ENCODE results near the gene F11R.
"Not testable (repeated sequence)": the region's sequence is repeated elsewhere in the genome, so short reads cannot be mapped to it uniquely, and the experiment has no call there.

The F11R gene

GRCh38 chr1:161009602-161010211 is 11.2 kb downstream of the F11R start:
- no peak for DNase-seq

- DNase-seq = no peak
Observed at GRCh38 chr1:161008869-161009510, 12.0 kb downstream of the F11R start.

- no peak for DNase-seq
Observed at GRCh38 chr1:161007369-161007768, 13.6 kb downstream of the F11R start.

DNA sequence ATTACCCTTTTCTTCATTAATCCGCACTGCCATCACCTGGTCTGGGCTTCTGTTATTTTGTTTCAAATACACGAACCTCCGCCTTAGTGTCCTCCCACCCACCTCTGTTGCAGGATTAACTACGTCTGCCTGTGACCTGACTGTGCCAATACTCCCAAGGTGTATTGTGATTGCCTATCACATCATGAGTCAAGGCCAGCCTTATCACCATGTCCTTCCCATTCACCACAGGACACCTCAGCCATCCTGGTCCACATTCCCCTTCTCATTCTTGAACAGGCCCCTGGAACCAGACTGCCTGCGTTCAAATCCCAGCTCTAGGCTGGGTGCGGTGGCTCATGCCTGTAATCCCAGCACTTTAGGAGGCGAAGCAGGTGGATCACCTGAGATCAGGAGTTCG is 14.4 kb downstream of the F11R start:
- DNase-seq = no peak

- DNase-seq = no peak
Observed at GRCh38 chr1:161001525-161001924, 19.4 kb downstream of the F11R start.

DNA sequence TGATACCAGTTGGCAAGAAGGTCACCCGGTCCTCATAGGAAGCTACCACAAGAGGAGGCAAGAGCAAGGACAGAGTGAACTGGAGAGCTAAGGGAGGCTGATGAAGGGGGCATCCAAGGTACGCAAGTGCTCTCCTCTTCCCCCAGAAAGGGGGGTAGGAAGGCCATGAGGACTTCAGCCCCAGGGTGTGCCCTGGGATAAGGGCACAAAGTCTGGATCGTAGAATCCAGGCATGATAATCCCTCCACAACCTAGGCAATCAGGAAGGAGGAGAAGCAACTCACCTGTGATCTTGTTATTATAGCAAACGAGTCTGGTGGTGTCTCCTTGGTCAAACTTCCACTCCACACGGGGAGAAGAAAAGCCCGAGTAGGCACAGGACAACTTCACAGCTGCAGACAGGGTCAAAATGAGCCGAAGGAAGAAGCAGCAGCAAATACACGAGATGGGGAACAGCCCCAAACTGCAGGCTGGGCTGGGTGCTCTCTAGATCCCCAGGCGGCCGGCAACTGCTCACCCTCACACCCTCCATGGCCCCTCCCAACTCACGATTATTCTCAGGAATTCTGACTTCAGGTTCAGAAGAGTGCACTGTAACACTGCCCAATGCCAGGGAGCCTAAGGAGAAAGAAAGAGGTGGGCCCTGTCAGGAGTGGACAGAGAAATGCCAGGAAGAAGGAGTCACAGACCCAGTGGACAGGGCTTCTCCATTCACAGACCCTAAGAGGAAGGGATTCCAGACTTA is 20.0 kb downstream of the F11R start:
- no peak for DNase-seq

GRCh38 chr1:160999376-160999775 is 21.6 kb downstream of the F11R start:
- DNase-seq = no peak

DNA sequence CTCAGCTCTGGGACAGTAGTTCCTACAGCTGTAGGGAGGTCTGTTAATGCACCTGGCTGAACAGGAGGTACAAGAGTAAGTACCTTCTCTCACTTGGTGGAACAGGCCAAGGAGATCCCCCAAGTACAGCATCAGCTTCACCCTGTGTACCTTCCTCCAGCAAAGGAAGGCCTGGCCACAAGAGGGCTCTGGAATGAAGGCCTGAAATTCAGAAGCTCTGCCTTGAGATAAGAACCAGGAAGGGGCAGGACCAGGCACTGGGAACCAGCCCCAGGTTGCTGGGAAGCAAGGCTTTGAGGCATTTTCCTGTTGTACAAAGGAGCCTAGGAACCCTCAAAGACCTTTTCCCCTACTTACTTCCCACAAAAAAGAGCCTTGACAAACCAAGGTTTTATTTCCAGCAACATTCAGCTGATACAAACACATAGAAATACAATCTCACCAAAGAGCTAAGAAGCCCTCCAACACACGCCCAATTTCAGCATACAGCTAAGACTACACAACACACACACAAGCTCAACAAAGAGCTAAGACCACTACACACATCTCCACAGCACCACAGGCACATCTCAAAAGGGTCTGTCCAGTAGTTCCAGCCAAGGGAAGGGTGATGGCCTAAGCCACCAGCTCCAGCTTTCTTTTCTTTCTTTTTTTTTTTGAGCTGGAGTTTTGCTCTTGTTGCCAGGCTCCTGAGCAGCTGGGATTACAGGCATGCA is 23.5 kb downstream of the F11R start:
- peak; percentile 32 for DNase-seq

DNA sequence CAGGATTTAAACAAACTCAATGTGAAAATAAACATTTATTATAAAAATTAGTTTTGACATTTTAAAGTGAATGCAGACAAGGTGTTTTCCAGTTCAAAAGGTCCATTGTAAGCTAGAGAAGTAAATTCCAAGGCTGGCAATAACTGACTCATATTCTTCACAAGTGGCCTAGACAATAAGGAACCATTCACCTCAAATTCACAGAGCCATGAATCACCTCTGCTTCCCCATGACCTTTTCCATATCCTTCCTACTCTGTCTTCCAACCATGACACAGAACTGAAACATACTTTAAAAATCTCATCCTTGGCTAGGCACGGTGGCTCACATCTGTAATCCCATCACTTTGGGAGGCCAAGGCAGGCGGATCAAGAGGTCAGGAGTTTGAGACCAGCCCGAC is 24.8 kb downstream of the F11R start:
- no peak for DNase-seq

DNA sequence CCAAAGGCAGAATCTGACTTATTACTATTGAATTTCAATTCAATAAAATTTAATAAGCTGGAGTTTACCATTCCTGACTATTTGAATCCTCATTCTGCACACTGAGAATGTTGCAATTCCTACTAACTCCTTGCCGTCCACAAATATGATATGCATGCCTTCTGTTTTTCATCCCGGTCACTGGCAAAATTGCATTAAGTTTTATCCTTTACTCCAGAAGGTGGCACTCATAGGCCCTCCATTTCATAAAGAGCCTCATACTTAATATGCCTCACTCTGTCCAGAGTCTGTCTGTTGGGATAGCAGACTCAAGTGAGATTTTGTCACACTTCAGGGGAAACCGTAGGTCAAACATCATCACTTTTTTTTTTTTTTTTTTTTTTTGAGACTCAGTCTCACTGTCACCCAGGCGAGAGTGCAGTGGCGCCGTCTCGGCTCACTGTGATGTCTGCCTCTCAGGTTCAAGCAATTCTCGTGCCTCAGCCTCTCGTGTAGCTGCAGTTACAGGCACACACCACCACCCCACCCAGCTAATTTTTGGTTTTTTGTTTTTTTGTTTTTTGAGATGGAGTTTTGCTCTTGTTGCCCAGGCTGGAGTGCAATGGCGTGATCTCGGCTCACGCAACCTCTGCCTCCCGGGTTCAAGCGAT is 27.3 kb downstream of the F11R start:
- peak; percentile 25 for DNase-seq

GRCh38 chr1:160992036-160992435 is 28.9 kb downstream of the F11R start:
- not testable (repeated sequence) for DNase-seq

- DNase-seq = no peak
Observed at GRCh38 chr1:160987359-160988050, 33.4 kb downstream of the F11R start.

DNA sequence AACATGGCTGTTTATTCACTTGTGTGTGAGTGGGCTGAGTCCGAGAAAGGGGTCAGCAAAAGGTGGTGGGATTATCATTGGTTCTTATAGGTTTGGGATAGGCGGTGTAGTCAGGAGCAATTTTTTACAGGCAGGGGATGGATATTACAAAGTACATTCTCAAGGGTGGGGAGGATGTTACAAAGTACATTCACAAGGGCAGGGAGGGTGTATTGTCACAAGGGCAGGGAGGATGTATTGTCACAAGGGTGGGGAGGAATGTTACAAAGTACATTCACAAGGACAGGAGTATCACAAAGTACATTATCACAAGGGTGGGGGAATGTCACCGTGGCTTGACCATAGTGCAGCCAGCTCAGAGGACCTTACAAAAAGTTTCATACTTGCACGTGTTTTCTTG is 35.2 kb downstream of the F11R start:
- no peak for DNase-seq

GRCh38 chr1:160981584-160982411 is 39.2 kb downstream of the F11R start:
- no peak for DNase-seq

DNA sequence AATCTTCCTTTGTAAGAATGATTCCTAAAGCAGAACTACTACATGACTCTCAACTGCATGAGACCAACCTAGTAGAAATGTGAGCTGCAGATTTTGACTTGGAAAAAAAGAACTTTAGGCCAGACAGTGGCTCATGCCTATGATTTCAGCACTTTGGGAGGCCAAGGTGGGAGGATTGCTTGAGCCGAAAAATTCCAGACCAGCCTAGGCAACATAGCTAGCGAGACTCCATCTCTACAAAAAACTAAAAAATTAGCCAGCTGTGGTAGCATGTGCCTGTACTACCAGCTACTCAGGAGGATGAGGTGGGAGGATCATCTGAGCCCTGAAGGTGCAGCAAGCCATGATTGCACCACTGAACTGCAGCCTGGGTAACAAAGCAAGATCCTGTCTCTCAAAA is 41.7 kb downstream of the F11R start:
- no peak for DNase-seq

DNA sequence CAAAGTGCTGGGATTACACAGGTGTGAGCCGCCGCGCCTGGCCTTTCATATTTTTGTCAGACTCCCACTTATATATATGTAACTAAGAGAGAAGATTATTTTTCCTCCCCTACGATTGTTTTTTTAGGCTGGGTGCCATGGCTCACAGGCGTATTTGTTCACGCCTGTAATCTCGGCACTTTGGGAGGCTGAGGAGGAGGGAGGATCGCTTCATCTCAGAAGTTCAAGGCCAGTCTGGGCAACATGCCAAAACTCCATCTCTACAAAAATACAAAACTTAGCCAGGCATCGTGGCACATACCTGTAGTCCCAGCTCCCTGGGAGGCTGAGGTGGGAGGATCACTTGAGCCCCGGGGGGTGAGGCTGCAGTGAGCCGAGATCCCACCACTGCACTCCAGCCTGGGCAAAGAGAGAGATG is 42.4 kb downstream of the F11R start:
- DNase-seq = no peak

GRCh38 chr1:160975026-160975425 is 45.9 kb downstream of the F11R start:
- DNase-seq = no peak

DNA sequence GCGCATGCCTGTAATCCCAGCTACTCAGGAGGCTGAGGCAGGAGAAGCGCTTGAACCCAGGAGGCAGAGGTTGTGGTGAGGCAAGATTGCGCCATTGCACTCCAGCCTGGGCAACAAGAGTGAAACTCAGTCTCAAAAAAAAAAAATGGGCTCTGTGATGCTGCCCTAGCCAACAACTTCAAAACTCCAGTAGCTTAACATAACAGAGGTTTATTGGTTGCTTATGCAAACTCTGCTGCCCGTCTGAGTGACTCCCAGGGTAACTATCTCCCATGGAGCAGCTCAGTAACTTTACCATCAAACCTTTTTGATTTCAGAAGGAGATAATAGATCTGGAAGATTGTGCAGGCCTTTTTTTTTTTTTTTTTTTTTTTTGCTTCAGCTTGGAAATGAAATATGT is 47.5 kb downstream of the F11R start:
- no peak for DNase-seq

GRCh38 chr1:160972939-160973338 is 48.0 kb downstream of the F11R start:
- no peak for DNase-seq

DNA sequence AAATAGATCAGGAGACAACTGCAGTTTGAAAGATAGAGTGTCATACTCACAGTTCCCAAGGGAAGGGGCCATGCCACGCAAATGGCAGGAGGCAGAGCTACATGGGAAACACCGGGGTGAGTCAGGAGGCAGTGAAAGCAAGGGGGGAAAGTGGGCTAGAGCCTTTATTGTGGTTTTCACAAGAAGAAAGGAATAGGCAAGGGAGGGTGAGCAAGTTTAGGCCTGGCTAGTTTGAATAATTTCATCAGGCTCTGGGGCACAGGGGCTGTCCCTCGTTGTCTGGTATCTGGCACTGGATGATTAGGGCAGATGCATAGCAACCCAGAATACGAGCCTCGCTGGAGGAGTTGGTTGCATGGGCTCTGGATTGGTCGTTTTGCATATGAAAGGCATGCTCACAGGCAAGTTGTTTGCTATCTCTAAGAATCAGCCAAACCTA is 49.3 kb downstream of the F11R start:
- no peak for DNase-seq

DNA sequence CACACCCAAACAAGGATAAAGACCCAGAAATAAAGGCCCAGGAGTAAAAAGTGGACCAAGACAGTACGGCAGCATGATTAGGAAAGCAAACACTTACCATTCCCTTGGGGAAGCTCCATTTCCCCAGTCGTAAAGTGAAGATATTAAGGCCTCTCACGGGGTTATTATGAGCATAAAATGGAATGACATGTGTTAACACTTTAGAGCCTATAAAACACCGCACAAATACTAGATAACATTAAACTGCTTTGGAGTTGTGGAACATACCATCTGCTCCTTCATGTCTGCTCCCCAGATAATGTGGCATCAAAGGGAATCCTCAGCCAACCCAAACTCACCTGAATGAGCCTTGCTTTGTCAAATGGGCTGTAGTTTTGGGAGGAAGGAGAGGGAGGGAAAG is 57.4 kb downstream of the F11R start:
- no peak for DNase-seq

DNA sequence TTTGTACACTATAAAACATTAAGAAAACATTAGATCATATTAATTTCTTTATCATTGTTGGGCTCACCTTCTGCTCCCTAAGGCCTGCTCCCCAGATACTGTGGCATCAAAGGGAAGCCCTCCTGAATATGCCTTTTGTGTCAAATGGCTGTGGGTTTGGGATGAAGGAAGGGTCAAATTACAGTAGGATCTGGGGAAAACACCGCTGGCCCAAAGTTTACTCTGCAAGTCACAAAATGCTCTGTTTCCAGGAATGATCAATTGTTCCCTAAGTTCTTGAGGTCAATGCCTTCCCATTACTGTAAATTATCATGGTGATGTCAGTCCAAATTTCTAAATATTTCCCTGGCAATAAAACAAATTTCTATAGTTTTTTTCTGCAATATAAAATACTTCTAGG is 59.5 kb downstream of the F11R start:
- DNase-seq = no peak
